ENCODE results near the gene XIRP1.

The XIRP1 gene

GRCh38 chr3:39150803-39151631, 41.4 kb downstream of the XIRP1 start:
- TF ChIP-seq, protein P1, sequence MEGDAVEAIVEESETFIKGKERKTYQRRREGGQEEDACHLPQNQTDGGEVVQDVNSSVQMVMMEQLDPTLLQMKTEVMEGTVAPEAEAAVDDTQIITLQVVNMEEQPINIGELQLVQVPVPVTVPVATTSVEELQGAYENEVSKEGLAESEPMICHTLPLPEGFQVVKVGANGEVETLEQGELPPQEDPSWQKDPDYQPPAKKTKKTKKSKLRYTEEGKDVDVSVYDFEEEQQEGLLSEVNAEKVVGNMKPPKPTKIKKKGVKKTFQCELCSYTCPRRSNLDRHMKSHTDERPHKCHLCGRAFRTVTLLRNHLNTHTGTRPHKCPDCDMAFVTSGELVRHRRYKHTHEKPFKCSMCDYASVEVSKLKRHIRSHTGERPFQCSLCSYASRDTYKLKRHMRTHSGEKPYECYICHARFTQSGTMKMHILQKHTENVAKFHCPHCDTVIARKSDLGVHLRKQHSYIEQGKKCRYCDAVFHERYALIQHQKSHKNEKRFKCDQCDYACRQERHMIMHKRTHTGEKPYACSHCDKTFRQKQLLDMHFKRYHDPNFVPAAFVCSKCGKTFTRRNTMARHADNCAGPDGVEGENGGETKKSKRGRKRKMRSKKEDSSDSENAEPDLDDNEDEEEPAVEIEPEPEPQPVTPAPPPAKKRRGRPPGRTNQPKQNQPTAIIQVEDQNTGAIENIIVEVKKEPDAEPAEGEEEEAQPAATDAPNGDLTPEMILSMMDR (conservative IDR thresholded peaks at IDR 0.05; ENCODE audit: low read depth), result no peak
- peak; percentile 82 for DNase-seq (ENCODE audit: low spot score)
- H3K27ac ChIP-seq, result peak overlapping the region; percentile 100
- POLR2A ChIA-PET (ENCODE audit: low non-redundant PET), result interaction anchor here (1.4 kb wide), 1 partner anchor 10 kb away, joined by 3 read pairs; no protein-coding TSS in a partner anchor
- CTCF ChIA-PET, result no interaction called here

DNA sequence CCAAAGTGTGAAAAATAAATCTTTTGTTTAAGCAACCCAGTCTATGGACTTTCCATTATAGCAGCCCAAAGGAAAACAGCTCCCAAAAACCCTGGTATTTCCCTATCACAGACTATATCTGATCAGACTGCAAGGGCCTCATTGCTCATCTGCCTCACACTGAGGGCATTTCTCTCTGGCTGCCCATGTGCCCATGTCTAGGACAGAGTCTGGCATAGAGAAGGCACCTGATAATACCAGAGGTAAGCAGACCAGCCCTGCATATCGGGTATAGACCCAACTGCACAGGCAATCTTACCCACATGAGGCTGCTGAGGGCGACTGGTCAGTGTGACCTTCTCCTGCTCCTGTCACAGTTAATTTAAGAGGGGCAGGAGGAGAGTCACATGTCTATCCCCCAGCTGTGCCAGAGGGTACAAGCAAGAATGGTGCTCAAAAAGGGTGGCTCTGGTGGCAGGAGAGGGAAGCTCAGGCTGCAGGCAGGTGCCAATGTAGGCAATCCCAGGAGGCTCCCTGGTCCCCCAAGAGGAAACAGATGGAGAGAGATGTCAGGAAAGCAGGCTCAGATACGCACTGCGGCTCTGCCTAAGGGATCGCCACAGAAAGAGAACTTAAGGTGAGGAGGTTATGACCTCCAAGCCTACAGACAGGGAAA, 42.1 kb downstream of the XIRP1 start:
- no peak for DNase-seq (ENCODE audit: low spot score)
- CTCF ChIA-PET, result interaction anchor here (1.0 kb wide), 1 partner anchor 654 kb away, joined by 3 read pairs; the partner anchor contains the start of gene EXOG
- POLR2A ChIA-PET (ENCODE audit: low non-redundant PET), result interaction anchor here (1.4 kb wide), 1 partner anchor 10 kb away, joined by 3 read pairs; no protein-coding TSS in a partner anchor
- TF ChIP-seq, protein P1 (conservative IDR thresholded peaks at IDR 0.05; ENCODE audit: low read depth), result no peak
- peak overlapping the region; percentile 100 for H3K27ac ChIP-seq

- ChIA-PET CTCF (interaction anchor here (0.5 to 1.0 kb wide), 4 partner anchors 8 to 653 kb away, joined by 3 to 4 read pairs (median 3); partner anchors contain the start of genes EXOG, GORASP1 and TTC21A), POLR2A (ENCODE audit: low non-redundant PET) (no interaction called here)
- TF ChIP-seq, protein P1 (conservative IDR thresholded peaks at IDR 0.05; ENCODE audit: low read depth), result no peak
- H3K27ac ChIP-seq, result peak overlapping the region; percentile 100
- DNase-seq (ENCODE audit: low spot score), result no peak
Observed at GRCh38 chr3:39149498-39150147, 42.8 kb downstream of the XIRP1 start.

GRCh38 chr3:39149059-39149455, 43.3 kb downstream of the XIRP1 start:
- DNase-seq (ENCODE audit: low spot score), result no peak
- CTCF ChIA-PET, result interaction anchor here (0.5 to 1.0 kb wide), 5 partner anchors 7 to 653 kb away, joined by 3 to 4 read pairs (median 3); partner anchors contain the start of genes EXOG, GORASP1 and TTC21A
- POLR2A ChIA-PET (ENCODE audit: low non-redundant PET), result no interaction called here
- H3K27ac ChIP-seq, result peak overlapping the region; percentile 100; the same call in 1 of the 2 replicates
- TF ChIP-seq, protein P1 (conservative IDR thresholded peaks at IDR 0.05; ENCODE audit: low read depth), result no peak

- ChIA-PET POLR2A (ENCODE audit: low non-redundant PET) (no interaction called here), CTCF (interaction anchor here (0.5 to 0.7 kb wide), 3 partner anchors 23 to 299 kb away, joined by 3 to 4 read pairs (median 3); no protein-coding TSS in a partner anchor)
- no peak for DNase-seq (ENCODE audit: low spot score)
- peak overlapping the region; percentile 94 for H3K27ac ChIP-seq
- TF ChIP-seq, protein P1 (conservative IDR thresholded peaks at IDR 0.05; ENCODE audit: low read depth), result no peak
Observed at GRCh38 chr3:39148435-39149058, 43.8 kb downstream of the XIRP1 start.
